Breast epithelium (tissue), 3 donors: ENCODE measurements around the gene LPO.

Experiments
- CTCF ChIP-seq, 3 donors: fragments of 450-650 bp; IDR thresholded peaks; one replicate each; pipeline ENCODE4 v1.5.1; 2016 to 2017; ENCODE audit warnings: antibody characterized with exemption in 3 of 3, mild to moderate bottlenecking in 3 of 3, moderate library complexity in 3 of 3
- POLR2A ChIP-seq: fragments of 450-650 bp; IDR thresholded peaks from one replicate; pipeline ENCODE4 v1.6.1; 2016; ENCODE audit warnings: antibody characterized with exemption, mild to moderate bottlenecking, moderate library complexity
- POLR2AphosphoS5 ChIP-seq, 3 donors: sonication (generic); formaldehyde crosslinking; IDR thresholded peaks; one replicate each; pipeline ENCODE4 v1.6.1; 2017; ENCODE audit warnings: antibody characterized with exemption in 3 of 3

GRCh38 chr17:58191241-58191896 is 47.0 kb upstream of the LPO start:
- no peak for TF ChIP-seq POLR2AphosphoS5 (IDR thresholded peaks at IDR 0.05)
- TF ChIP-seq CTCF (IDR thresholded peaks at IDR 0.05), result no peak
- no peak for TF ChIP-seq POLR2A
